Hypothalamus (tissue), 51 donors: ENCODE results near the gene ATP2A1.
"Not testable (repeated sequence)": the region's sequence is repeated elsewhere in the genome, so short reads cannot be mapped to it uniquely, and the experiment has no call there.

Experiments
- DNase-seq, 51 donors: peaks; one replicate each; lab custom pipeline; 2025; lab: John Stamatoyannopoulos, UW

Gene ATP2A1

DNA sequence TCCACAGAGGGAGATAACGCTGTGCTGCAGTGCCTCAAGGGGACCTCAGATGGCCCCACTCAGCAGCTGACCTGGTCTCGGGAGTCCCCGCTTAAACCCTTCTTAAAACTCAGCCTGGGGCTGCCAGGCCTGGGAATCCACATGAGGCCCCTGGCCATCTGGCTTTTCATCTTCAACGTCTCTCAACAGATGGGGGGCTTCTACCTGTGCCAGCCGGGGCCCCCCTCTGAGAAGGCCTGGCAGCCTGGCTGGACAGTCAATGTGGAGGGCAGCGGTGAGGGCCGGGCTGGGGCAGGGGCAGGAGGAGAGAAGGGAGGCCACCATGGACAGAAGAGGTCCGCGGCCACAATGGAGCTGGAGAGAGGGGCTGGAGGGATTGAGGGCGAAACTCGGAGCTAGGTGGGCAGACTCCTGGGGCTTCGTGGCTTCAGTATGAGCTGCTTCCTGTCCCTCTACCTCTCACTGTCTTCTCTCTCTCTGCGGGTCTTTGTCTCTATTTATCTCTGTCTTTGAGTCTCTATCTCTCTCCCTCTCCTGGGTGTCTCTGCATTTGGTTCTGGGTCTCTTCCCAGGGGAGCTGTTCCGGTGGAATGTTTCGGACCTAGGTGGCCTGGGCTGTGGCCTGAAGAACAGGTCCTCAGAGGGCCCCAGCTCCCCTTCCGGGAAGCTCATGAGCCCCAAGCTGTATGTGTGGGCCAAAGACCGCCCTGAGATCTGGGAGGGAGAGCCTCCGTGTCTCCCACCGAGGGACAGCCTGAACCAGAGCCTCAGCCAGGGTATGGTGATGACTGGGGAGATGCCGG is 54.3 kb downstream of the ATP2A1 start:
- no peak for DNase-seq

- no peak for DNase-seq
Observed at GRCh38 chr16:28933171-28933570, 54.9 kb downstream of the ATP2A1 start.

DNA sequence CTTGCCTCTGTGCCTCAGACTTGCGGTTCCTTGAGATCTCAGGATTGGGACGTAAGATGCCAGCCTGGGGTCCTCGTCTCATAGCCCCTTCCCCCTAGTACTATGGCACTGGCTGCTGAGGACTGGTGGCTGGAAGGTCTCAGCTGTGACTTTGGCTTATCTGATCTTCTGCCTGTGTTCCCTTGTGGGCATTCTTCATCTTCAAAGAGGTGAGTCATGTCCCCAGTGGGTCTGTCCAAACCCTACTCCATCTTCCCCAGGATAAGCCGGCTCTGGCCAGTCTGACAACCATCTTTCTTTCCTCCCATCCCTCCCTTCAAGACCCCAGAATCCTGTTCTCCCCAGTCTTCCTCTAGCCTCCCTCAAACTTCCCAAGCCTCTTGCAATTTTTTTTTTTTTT is 57.1 kb downstream of the ATP2A1 start:
- no peak for DNase-seq

DNA sequence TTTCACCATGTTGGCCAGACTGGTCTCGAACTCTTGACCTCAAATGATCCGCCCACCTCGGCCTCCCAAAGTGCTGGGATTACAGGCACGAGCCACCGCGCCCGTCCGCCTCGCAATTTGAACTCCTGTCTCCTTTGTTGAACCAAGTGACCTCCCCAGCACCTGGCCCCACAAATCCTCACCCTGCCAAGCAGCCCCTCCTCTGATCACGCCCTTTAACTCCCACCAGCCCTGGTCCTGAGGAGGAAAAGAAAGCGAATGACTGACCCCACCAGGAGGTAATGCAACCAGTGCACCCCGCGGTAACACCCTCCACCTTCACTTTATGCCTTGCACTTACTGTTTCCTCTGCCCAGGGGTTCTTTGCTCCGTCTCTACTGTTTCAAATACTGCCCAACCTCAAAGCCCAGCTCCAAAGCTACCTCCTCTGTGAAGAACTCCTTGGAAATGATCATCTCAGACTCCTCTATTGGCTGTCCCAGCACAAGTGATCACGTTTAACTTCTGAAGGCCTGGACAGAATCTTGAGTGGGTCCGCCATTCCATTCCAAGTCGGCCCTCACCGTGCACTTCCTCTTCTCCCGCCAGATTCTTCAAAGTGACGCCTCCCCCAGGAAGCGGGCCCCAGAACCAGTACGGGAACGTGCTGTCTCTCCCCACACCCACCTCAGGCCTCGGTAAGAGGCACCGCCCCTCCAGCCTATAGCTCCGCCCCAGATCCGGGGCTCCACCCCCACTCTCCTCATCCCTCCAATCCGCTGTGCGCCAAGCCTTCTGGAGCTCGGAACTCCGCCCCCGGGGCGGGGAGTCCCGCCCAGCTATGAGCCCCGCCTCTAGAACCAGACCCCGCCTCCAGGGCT is 57.9 kb downstream of the ATP2A1 start:
- DNase-seq: peak in 40 of 51 donors; percentile 1 to 66 (median 32)

GRCh38 chr16:28936784-28937155 is 58.5 kb downstream of the ATP2A1 start:
- no peak for DNase-seq

DNA sequence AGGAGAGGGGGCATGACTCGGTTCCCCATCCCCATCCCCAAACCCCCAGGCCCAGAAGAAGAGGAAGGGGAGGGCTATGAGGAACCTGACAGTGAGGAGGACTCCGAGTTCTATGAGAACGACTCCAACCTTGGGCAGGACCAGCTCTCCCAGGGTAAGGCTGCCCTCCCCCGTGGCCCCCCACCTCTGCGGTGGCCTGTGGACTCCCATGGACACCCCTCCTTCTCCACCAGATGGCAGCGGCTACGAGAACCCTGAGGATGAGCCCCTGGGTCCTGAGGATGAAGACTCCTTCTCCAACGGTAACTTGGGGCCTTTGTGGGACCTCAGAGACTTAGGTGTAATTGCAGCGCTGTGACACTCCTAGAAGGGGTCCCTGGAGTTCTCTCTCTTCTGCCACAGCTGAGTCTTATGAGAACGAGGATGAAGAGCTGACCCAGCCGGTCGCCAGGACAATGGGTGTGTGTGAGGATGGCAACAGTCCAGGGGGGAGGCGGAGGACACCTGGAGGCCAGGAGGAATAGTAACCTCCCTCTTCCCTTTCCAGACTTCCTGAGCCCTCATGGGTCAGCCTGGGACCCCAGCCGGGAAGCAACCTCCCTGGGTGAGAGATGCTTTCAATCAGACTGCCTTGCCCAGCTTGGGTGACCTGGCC is 59.1 kb downstream of the ATP2A1 start:
- no peak for DNase-seq

DNA sequence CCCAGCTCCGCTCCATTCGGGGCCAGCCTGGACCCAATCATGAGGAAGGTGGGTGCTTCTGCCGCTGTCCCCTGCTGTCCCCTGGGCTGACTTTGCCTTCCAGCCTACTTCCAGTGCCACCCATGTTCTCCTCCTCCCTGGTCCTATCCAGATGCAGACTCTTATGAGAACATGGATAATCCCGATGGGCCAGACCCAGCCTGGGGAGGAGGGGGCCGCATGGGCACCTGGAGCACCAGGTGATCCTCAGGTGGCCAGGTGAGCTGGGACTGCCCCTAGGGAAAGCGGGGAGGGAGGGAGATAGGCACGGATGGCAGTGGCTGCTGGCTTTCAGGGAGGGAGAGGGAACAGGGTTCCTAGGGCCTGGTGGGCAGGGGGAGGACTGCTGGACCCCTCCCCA is 60.4 kb downstream of the ATP2A1 start:
- no peak for DNase-seq

DNA sequence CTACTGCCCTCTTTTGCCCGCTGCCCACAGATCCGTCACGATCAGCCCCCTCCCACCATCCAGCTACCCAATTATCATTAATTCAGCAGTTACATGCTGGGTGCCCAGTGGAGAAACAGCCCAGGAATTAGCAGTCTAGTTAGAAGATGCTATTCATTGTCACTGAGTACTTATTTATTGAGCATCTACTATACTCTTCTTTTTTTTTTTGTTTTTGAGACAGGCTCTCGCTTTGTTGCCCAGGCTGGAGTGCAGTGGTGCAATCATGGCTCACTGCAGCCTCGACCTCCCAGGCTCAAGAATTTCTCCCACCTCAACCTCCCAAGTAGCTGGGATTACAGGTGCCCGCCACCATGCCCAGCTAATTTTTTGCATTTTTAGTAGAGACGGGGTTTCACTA is 61.5 kb downstream of the ATP2A1 start:
- DNase-seq: not testable (repeated sequence)

- no peak for DNase-seq
Observed at GRCh38 chr16:28943281-28943680, 65.0 kb downstream of the ATP2A1 start.

- no peak for DNase-seq
Observed at GRCh38 chr16:28946681-28947080, 68.4 kb downstream of the ATP2A1 start.

DNA sequence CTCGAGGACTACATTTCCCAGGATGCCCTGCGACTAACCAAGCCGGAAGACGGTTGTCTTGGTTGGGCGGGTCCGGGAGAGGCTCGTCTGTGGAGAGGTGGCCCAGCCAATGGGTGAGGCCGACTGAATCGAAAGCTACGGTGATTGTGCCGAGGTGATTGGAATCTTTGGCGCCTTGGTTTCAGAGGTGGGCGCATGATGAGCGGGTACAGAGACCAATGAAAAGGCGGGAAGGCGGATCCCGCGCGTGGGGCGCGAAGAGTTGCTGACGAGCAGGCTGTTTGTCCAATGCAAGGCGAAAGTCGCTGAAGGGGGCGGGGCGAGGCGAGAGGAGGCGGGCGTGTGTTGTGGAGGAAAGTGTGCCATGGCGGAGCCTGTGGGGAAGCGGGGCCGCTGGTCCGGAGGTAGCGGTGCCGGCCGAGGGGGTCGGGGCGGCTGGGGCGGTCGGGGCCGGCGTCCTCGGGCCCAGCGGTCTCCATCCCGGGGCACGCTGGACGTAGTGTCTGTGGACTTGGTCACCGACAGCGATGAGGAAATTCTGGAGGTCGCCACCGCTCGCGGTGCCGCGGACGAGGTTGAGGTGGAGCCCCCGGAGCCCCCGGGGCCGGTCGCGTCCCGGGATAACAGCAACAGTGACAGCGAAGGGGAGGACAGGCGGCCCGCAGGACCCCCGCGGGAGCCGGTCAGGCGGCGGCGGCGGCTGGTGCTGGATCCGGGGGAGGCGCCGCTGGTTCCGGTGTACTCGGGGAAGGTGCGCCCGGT is 72.5 kb downstream of the ATP2A1 start, which contains the start of gene NFATC2IP:
TSS of gene NFATC2IP (plus strand) at position 290 of the 762 bp plus-strand sequence. CDS start at position 365, 75 bp downstream.
- DNase-seq: peak; percentile 88 to 100 (median 99)

GRCh38 chr16:28951410-28951943 is 73.2 kb downstream of the ATP2A1 start:
- peak in 6 of 51 donors; percentile 27 to 50 (median 39) for DNase-seq
